ENCODE measurements around the gene CHRM4. TPM values are rescaled to one million over a fixed set of nuclear protein-coding genes. Genes with fewer than 3 reads are reported as not detected.

The CHRM4 gene
- total RNA-seq, 2 donors from 2014 or later = not detected

GRCh38 chr11:46363031-46363407 is 28.6 kb downstream of the CHRM4 start:
- Histone ChIP-seq H3K4me3 (no peak overlapping the region), H3K27me3 (no peaks in the 10 kb centered on the region), H3K4me1 (peaks cover 42% of the 10 kb centered on the region), H3K36me3 (replicated peaks in 1 of 2; ENCODE audit: insufficient read depth in 1 of 2, low read depth in 2 of 2) (no peaks in the 10 kb centered on the region), H3K9me3 (no peaks in the 10 kb centered on the region), H3K27ac (peak overlapping the region in 2 of 4 donors; percentile 58 to 73)
- intact Hi-C loops (cut with DNase I) = no loop called here
- ATAC-seq (peak; percentile 47), DNase-seq (peak in 3 of 4 donors; percentile 52 to 71 (median 54))
- TF ChIP-seq POLR2A (IDR thresholded peaks at IDR 0.05) (no peak), CTCF (IDR thresholded peaks at IDR 0.05) (no peak)
- 60 to 70% methylated on average over 2 to 9 of the region's 9 CpGs for WGBS, 2 donors

GRCh38 chr11:46362156-46363030 is 29.2 kb downstream of the CHRM4 start:
- DNase-seq = no peak
- ATAC-seq = no peak
- no peaks in the 10 kb centered on the region for H3K9me3 ChIP-seq
- no peaks in the 10 kb centered on the region for H3K27me3 ChIP-seq
- intact Hi-C loops (cut with DNase I) = no loop called here
- no peak for TF ChIP-seq CTCF (IDR thresholded peaks at IDR 0.05)
- TF ChIP-seq POLR2A (IDR thresholded peaks at IDR 0.05) = no peak
- 84 to 91% methylated on average over 13 to 18 of the region's 20 CpGs for WGBS, 2 donors
- peak overlapping the region in 2 of 4 donors; percentile 58 to 73 for H3K27ac ChIP-seq
- no peaks in the 10 kb centered on the region for H3K36me3 ChIP-seq (replicated peaks in 1 of 2; ENCODE audit: insufficient read depth in 1 of 2, low read depth in 2 of 2)
- no peak overlapping the region for H3K4me3 ChIP-seq
- peaks cover 48% of the 10 kb centered on the region for H3K4me1 ChIP-seq

GRCh38 chr11:46361283-46362155 is 30.1 kb downstream of the CHRM4 start:
- Histone ChIP-seq H3K4me3 (no peak overlapping the region), H3K36me3 (replicated peaks in 1 of 2; ENCODE audit: insufficient read depth in 1 of 2, low read depth in 2 of 2) (no peaks in the 10 kb centered on the region), H3K9me3 (no peaks in the 10 kb centered on the region), H3K4me1 (peaks cover 57% of the 10 kb centered on the region), H3K27me3 (no peaks in the 10 kb centered on the region), H3K27ac (peak overlapping the region in 3 of 4 donors; percentile 6 to 73 (median 58))
- intact Hi-C loops (cut with DNase I) = no loop called here
- TF ChIP-seq CTCF (IDR thresholded peaks at IDR 0.05) (no peak), POLR2A (IDR thresholded peaks at IDR 0.05) (peak in 2 of 3 donors; percentile 13 to 26)
- ATAC-seq (peak; percentile 11), DNase-seq (peak in 3 of 4 donors; percentile 55 to 70 (median 58))
- 37 to 74% methylated on average over 18 to 26 of the region's 26 CpGs for WGBS, 2 donors

GRCh38 chr11:46360878-46361277 is 30.7 kb downstream of the CHRM4 start:
- TF ChIP-seq POLR2A (IDR thresholded peaks at IDR 0.05) = no peak
- no peak for TF ChIP-seq CTCF (IDR thresholded peaks at IDR 0.05)
- intact Hi-C loops (cut with DNase I) = no loop called here
- Histone ChIP-seq H3K27me3 (no peaks in the 10 kb centered on the region), H3K36me3 (replicated peaks in 1 of 2; ENCODE audit: insufficient read depth in 1 of 2, low read depth in 2 of 2) (no peaks in the 10 kb centered on the region), H3K27ac (peak overlapping the region in 2 of 4 donors; percentile 58 to 73), H3K9me3 (no peaks in the 10 kb centered on the region), H3K4me1 (peaks cover 60% of the 10 kb centered on the region), H3K4me3 (no peak overlapping the region)
- 48 to 68% methylated on average over 7 of the region's 7 CpGs for WGBS, 2 donors
- ATAC-seq (no peak), DNase-seq (no peak)

All from body of pancreas (tissue), 4 donors.